A549 (cell line): ENCODE measurements around the gene ATAD3A. TPM values are rescaled to one million over a fixed set of nuclear protein-coding genes. Genes with fewer than 3 reads are reported as not detected.
A peak's percentile ranks its signal among the peaks of the same experiment; 100 is the strongest.
"Not testable (repeated sequence)": the region's sequence is repeated elsewhere in the genome, so short reads cannot be mapped to it uniquely, and the experiment has no call there.

Source experiments
- ATAC-seq, 2 experiments: fragments of 200-7000 bp in 1 of 2; fragments of >200 bp in 1 of 2; cut with Nextera tagmentation in 1 of 2; cut with Tn5 transposase in 1 of 2; 3 replicates each; pipeline versions ENCODE4 v1.8.0 to v1.9.1; 2018 to 2020; ENCODE audit warnings: mild to moderate bottlenecking in 1 of 2, moderate library complexity in 1 of 2
- CTCF ChIA-PET: fragments of 300-600 bp; sonication (Branson Sonifier 250); formaldehyde crosslinking; extraction: SDS; loops from one replicate; lab custom pipeline; 2021; ENCODE audit warnings: antibody characterized with exemption, inconsistent platforms; lab: Yijun Ruan, JAX
- POLR2A ChIA-PET: fragments of 350-600 bp; formaldehyde crosslinking; extraction: SDS; loops from one replicate; lab custom pipeline; 2021; ENCODE audit warnings: antibody characterized with exemption, inconsistent platforms; lab: Yijun Ruan, JAX
- DNase-seq, 2 experiments: peaks; one replicate each; pipeline versions ENCODE4 v3.0.0 to v3.0.0-alpha.2; 2011 to 2016; ENCODE audit warnings: low read depth in 1 of 2, low spot score in 1 of 2
- FAIRE-seq: peaks from 2 replicates; lab custom pipeline; 2011; peaks lifted over from hg19 to GRCh38; lab: Jason Lieb, UNC
- H3K27ac ChIP-seq, 2 experiments: fragments of >200 bp; sonication (Bioruptor Twin); formaldehyde crosslinking; 3 replicates each; pipeline ENCODE4 v1.5.1; 2016 to 2017
- H3K4me1 ChIP-seq: fragments of >200 bp; sonication (Bioruptor Twin); formaldehyde crosslinking; 3 replicates; pipeline ENCODE4 v1.6.1; 2016
- H3K4me2 ChIP-seq: fragments of >200 bp; sonication (Bioruptor Twin); formaldehyde crosslinking; 3 replicates; pipeline ENCODE4 v1.6.1; 2016
- H3K4me3 ChIP-seq: fragments of >200 bp; sonication (Bioruptor Twin); formaldehyde crosslinking; 3 replicates; pipeline ENCODE4 v1.5.1; 2016
- H3K9me3 ChIP-seq: fragments of >200 bp; sonication (Bioruptor Twin); formaldehyde crosslinking; 3 replicates; pipeline ENCODE4 v1.6.1; 2016
- BHLHE40 ChIP-seq: IDR thresholded peaks from 2 replicates; pipeline ENCODE4 v1.6.1; 2012; ENCODE audit warnings: low read depth, low read length, inconsistent platforms
- CBX2 ChIP-seq: fragments of 200-600 bp; sonication (generic); IDR thresholded peaks from 2 replicates; pipeline ENCODE4 v1.6.1; 2016; ENCODE audit warnings: low read depth, mild to moderate bottlenecking, borderline replicate concordance
- CHD2 ChIP-seq: fragments of 150-350 bp; IDR thresholded peaks from 2 replicates; pipeline ENCODE4 v1.6.1; 2014; ENCODE audit warnings: low read length; ENCODE audit not compliant: partially characterized antibody
- EHMT2 ChIP-seq: fragments of 200-600 bp; sonication (generic); IDR thresholded peaks from 2 replicates; pipeline ENCODE4 v1.6.1; 2016; ENCODE audit warnings: antibody characterized with exemption, low read depth, mild to moderate bottlenecking, moderate library complexity
- ESRRA ChIP-seq: fragments of 150-350 bp; IDR thresholded peaks from 2 replicates; pipeline ENCODE4 v1.6.1; 2014; ENCODE audit warnings: mild to moderate bottlenecking, low read length, borderline replicate concordance
- FOSL2 ChIP-seq, 2 experiments: fragments of 450-650 bp in 1 of 2; fragments of >200 bp in 1 of 2; sonication (Bioruptor Twin) in 1 of 2; formaldehyde crosslinking; IDR thresholded peaks; 2 replicates each; pipeline versions ENCODE4 v1.5.0 to v1.6.1; 2016 to 2020; ENCODE audit warnings: mild to moderate bottlenecking in 1 of 2, moderate library complexity in 1 of 2
- HDAC2 ChIP-seq: fragments of 200-600 bp; sonication (generic); IDR thresholded peaks from 2 replicates; pipeline ENCODE4 v1.6.1; 2016
- HOXB13 ChIP-seq: fragments of 250-450 bp; sonication (Bioruptor Pico); IDR thresholded peaks from 2 replicates; pipeline ENCODE4 v1.5.0; 2020; ENCODE audit warnings: low read depth, mild to moderate bottlenecking, moderate library complexity
- JUNB ChIP-seq: fragments of >200 bp; sonication (Bioruptor Twin); formaldehyde crosslinking; IDR thresholded peaks from 2 replicates; pipeline ENCODE4 v1.6.1; 2016
- KDM5A ChIP-seq: fragments of 200-600 bp; sonication (generic); IDR thresholded peaks from 2 replicates; pipeline ENCODE4 v1.6.1; 2016; ENCODE audit warnings: antibody characterized with exemption, mild to moderate bottlenecking
- MYC ChIP-seq: IDR thresholded peaks from 2 replicates; pipeline ENCODE4 v1.6.1; 2012; ENCODE audit warnings: mild to moderate bottlenecking, inconsistent platforms, low read length, improper control_type of control experiment, borderline replicate concordance
- NFE2L2 ChIP-seq: fragments of 150-350 bp; conservative IDR thresholded peaks from 2 replicates; pipeline ENCODE4 v1.6.1; 2014; ENCODE audit warnings: low read length
- NPAS2 ChIP-seq: fragments of 250-450 bp; sonication (Bioruptor Pico); IDR thresholded peaks from 2 replicates; pipeline ENCODE4 v1.8.0; 2022; ENCODE audit warnings: mild to moderate bottlenecking, moderate library complexity, borderline replicate concordance
- POLR2A ChIP-seq: IDR thresholded peaks from 2 replicates; pipeline ENCODE4 v1.6.1; 2012; ENCODE audit warnings: mild to moderate bottlenecking, low read length
- POLR2AphosphoS2 ChIP-seq: conservative IDR thresholded peaks from 2 replicates; pipeline ENCODE4 v1.6.1; 2012; ENCODE audit warnings: low read length, improper control_type of control experiment, inconsistent platforms
- RAD21 ChIP-seq, 2 experiments: fragments of >200 bp in 1 of 2; sonication (Bioruptor Twin) in 1 of 2; formaldehyde crosslinking in 1 of 2; IDR thresholded peaks in 1 of 2; conservative IDR thresholded peaks in 1 of 2; 2 replicates in 1 of 2; 3 replicates in 1 of 2; pipeline ENCODE4 v1.6.1; 2012 to 2018; ENCODE audit warnings: inconsistent platforms in 1 of 2
- RARB ChIP-seq: fragments of 250-450 bp; sonication (Bioruptor Pico); IDR thresholded peaks from 2 replicates; pipeline ENCODE4 v1.8.0; 2021; ENCODE audit warnings: mild to moderate bottlenecking, moderate library complexity
- RCOR1 ChIP-seq: fragments of 150-350 bp; IDR thresholded peaks from 2 replicates; pipeline ENCODE4 v1.6.1; 2014; ENCODE audit warnings: antibody characterized with exemption, low read length, low read depth
- RNF2 ChIP-seq: fragments of 200-600 bp; sonication (generic); IDR thresholded peaks from 2 replicates; pipeline ENCODE4 v1.6.1; 2016; ENCODE audit warnings: low read depth, mild to moderate bottlenecking, antibody characterized with exemption, moderate library complexity, borderline replicate concordance
- SMC3 ChIP-seq: fragments of >200 bp; sonication (Bioruptor Twin); formaldehyde crosslinking; IDR thresholded peaks from 3 replicates; pipeline ENCODE4 v1.6.1; 2018; ENCODE audit warnings: inconsistent platforms
- SREBF2 ChIP-seq: fragments of 450-650 bp; IDR thresholded peaks from 2 replicates; pipeline ENCODE4 v1.6.1; 2014; ENCODE audit warnings: mild to moderate bottlenecking, moderate library complexity
- TFCP2L1 ChIP-seq: fragments of 250-450 bp; sonication (Bioruptor Pico); IDR thresholded peaks from 2 replicates; pipeline ENCODE4 v1.5.0; 2021; ENCODE audit warnings: mild to moderate bottlenecking
- TP53 ChIP-seq: fragments of 250-450 bp; sonication (Bioruptor Pico); IDR thresholded peaks from 2 replicates; pipeline ENCODE4 v1.5.0; 2021; ENCODE audit warnings: mild to moderate bottlenecking, moderate library complexity
- ZNF302 ChIP-seq: fragments of 250-450 bp; sonication (Bioruptor Pico); IDR thresholded peaks from 2 replicates; pipeline ENCODE4 v1.9.0; 2021; ENCODE audit warnings: inconsistent platforms, mild to moderate bottlenecking, moderate library complexity
- ZSCAN20 ChIP-seq: fragments of 250-450 bp; sonication (Bioruptor Pico); IDR thresholded peaks from 2 replicates; pipeline ENCODE4 v1.8.0; 2022; ENCODE audit warnings: mild to moderate bottlenecking, moderate library complexity
- whole genome bisulfite sequencing: methylation state at CpG from one replicate; pipeline ENCODE4 v1.1.6; 2017; ENCODE audit errors: missing lambda C conversion rate; 5-methylcytosine and 5-hydroxymethylcytosine counted together
- polyA plus RNA-seq, 4 experiments: library from polyadenylated mRNA; depleted of rRNA in 3 of 4; stranded (reverse); fragments of >200 nt; fragmentation: RNase III in 1 of 4; extraction: RNeasy Plus Mini Kit Qiagen cat#74134 plus additional on column Dnase treatment in 1 of 4; gene quantifications; 2 replicates in 3 of 4; 3 replicates in 1 of 4; pipeline ENCODE4 v1.2.3, GENCODE V29; 2011 to 2017
- TF ChIP-seq, protein P1 (sequence below): fragments of >200 bp; sonication (Bioruptor Twin); formaldehyde crosslinking; IDR thresholded peaks from 3 replicates; pipeline ENCODE4 v1.6.1; 2016

Gene ATAD3A
- polyA plus RNA-seq, 2 of the 4 experiments (the other 2 are of a cell fraction), result 10.9 to 27.2 TPM

GRCh38 chr1:1526476-1526875 lies 14.5 kb downstream of the ATAD3A start:
- WGBS, result no CpG with 5 or more reads among the region's 21 CpGs
- DNase-seq, H3K4me2 ChIP-seq: not testable (repeated sequence)

DNA sequence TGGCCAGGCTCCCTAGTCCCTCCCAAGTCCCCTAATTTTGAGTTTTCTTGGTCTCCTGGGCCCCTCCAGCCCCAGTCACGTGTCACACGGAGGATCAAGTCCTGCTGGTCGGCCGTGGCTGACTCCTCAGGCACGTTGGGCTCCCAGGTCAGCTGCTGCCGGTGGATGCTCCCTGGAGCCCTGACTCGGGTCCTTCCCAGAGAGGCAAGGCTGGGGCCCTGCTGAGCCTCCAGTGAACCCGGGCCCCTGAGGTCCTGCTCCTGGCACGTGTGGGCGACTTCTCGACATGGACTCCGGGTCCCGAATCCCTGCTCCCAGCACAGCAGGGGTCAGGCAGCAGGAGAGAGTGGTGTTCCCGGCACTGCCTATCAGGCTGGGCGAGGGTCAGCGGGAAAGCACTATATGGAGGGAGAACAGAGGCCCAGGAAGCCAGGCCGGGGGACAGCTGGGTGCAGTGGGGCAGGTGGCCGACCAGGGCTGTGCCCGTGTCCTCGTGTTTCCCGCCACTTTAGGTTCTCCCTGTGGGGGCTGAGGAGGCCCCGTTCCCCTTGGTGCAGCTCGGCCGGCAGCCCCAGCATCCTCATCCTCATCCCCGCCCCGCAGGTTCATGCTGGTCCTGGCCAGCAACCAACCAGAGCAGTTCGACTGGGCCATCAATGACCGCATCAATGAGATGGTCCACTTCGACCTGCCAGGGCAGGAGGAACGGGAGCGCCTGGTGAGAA lies 15.3 kb downstream of the ATAD3A start:
- 92% methylated on average over 19 of the region's 31 CpGs for WGBS
- Histone ChIP-seq H3K9me3 (no peaks in the 10 kb centered on the region; the same call in 2 of the 3 replicates), H3K4me3 (no peak overlapping the region), H3K4me1 (no peaks in the 10 kb centered on the region), H3K27ac (no peak overlapping the region), H3K4me2 (no peak overlapping the region)
- ATAC-seq, result no peak; a peak in 1 of 6 replicates
- DNase-seq, result no peak
- ChIA-PET POLR2A (no interaction called here), CTCF (interaction anchor here (0.7 kb wide), 1 partner anchor 15 kb away, joined by 3 read pairs; no protein-coding TSS in a partner anchor)
- no peak for FAIRE-seq
- TF ChIP-seq NPAS2 (CRISPR knock-in tag) (no peak), POLR2A (no peak), CHD2 (no peak), RARB (no peak), CBX2 (no peak), SMC3 (no peak), BHLHE40 (no peak), ZSCAN20 (no peak), FOSL2 (IDR thresholded peaks at IDR 0.05) (no peak), FOSL2 (CRISPR knock-in tag; IDR thresholded peaks at IDR 0.05) (no peak), HDAC2 (no peak), HOXB13 (CRISPR knock-in tag) (no peak), RAD21 (conservative IDR thresholded peaks at IDR 0.05 in 1 of 2, IDR thresholded peaks at IDR 0.05 in 1 of 2) (no peak), MYC (no peak)
- TF ChIP-seq, protein P1, sequence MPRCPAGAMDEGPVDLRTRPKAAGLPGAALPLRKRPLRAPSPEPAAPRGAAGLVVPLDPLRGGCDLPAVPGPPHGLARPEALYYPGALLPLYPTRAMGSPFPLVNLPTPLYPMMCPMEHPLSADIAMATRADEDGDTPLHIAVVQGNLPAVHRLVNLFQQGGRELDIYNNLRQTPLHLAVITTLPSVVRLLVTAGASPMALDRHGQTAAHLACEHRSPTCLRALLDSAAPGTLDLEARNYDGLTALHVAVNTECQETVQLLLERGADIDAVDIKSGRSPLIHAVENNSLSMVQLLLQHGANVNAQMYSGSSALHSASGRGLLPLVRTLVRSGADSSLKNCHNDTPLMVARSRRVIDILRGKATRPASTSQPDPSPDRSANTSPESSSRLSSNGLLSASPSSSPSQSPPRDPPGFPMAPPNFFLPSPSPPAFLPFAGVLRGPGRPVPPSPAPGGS, result no peak

More at GRCh38 chr1:1526476-1526875, 14.5 kb downstream of the ATAD3A start:
- H3K9me3 ChIP-seq, ATAC-seq, FAIRE-seq, H3K27ac ChIP-seq, H3K4me1 ChIP-seq, H3K4me3 ChIP-seq, POLR2A ChIA-PET, CTCF ChIA-PET: not testable (repeated sequence)

DNA sequence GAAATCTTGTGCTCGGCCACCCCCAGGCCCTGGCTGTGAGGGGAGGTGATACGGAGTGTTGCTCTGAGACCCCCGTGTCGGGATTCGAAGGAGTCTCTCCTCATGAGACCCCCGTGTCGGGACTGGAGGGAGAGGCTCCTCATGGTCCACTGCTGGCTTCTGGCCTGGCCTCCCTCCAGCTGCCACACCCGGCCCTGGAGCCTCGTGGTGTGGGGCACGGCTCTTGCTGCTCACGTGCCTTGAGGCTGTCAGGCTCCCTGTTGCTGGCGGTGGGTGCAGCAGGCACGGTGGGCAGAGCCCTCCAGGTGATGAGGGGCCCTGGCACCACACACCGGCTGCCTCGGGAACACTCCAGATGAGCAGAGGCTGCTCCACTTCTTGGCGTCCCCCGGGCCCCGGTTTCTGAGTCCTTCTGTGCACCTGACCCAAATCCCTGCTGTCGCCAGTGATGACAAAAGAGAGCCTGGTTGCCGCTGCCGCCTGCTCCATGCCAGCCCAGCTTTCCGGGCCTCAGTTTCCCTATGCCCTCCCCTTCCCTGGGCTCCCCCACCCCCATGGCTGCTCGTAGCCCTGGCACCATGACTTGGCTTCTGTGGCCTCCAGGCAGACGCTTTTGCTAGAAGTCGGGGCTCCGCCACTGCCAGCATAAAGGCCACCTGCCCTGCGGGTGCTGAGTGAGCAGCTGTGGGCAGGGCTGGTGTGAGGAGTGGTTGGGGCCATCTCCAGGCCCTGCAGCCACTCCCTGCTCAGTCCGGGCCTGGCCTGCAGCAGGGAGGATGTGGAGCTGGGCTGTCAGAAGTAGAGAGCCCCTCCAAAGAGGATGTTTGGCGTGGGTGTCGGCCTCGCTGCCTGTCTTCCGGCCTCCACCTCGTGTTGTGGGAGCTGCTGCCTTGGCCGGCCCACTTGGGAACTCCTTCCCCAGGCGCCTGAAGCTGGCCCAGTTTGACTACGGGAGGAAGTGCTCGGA lies 16.6 kb downstream of the ATAD3A start:
- CTCF ChIA-PET, result interaction anchor here (0.8 kb wide), 1 partner anchor 26 kb away, joined by 3 read pairs; no protein-coding TSS in a partner anchor
- no peak overlapping the region for H3K4me3 ChIP-seq
- no peak overlapping the region for H3K4me2 ChIP-seq
- POLR2A ChIA-PET, result no interaction called here
- no peak overlapping the region for H3K27ac ChIP-seq
- H3K4me1 ChIP-seq, result no peaks in the 10 kb centered on the region
- ATAC-seq, result peak in 1 of 2 experiments; percentile 35; a peak in 3 of 6 replicates
- no peak for TF ChIP-seq TFCP2L1 (CRISPR knock-in tag)
- no peak for DNase-seq
- WGBS, result 88% methylated on average over 15 of the region's 37 CpGs
- FAIRE-seq, result no peak
- H3K9me3 ChIP-seq, result no peaks in the 10 kb centered on the region; the same call in 2 of the 3 replicates

GRCh38 chr1:1529321-1529720 lies 17.4 kb downstream of the ATAD3A start:
- POLR2A ChIA-PET, result no interaction called here
- TF ChIP-seq JUNB (no peak), NFE2L2 (no peak), POLR2AphosphoS2 (no peak), TFCP2L1 (CRISPR knock-in tag) (no peak), ZNF302 (CRISPR knock-in tag) (no peak), EHMT2 (no peak), RNF2 (no peak), FOSL2 (IDR thresholded peaks at IDR 0.05) (no peak), FOSL2 (CRISPR knock-in tag; IDR thresholded peaks at IDR 0.05) (no peak), KDM5A (no peak), ESRRA (no peak), SREBF2 (no peak), BHLHE40 (no peak), RCOR1 (no peak), RARB (no peak), NPAS2 (CRISPR knock-in tag) (no peak), TP53 (CRISPR knock-in tag) (no peak)

More at GRCh38 chr1:1529321-1529720, 17.4 kb downstream of the ATAD3A start:
- no peak for FAIRE-seq
- no peak overlapping the region for H3K27ac ChIP-seq
- H3K4me3 ChIP-seq, result no peak overlapping the region
- CTCF ChIA-PET, result interaction anchor here (0.8 kb wide), 1 partner anchor 26 kb away, joined by 3 read pairs; no protein-coding TSS in a partner anchor
- H3K4me2 ChIP-seq, result no peak overlapping the region
- DNase-seq, result no peak
- H3K9me3 ChIP-seq, result no peaks in the 10 kb centered on the region; the same call in 2 of the 3 replicates
- no peaks in the 10 kb centered on the region for H3K4me1 ChIP-seq
- WGBS, result 100% methylated on average over 1 of the region's 18 CpGs
- ATAC-seq, result no peak
